NB4 (cell line): ENCODE results near the gene ATP10A.
"Not testable (repeated sequence)": the region's sequence is repeated elsewhere in the genome, so short reads cannot be mapped to it uniquely, and the experiment has no call there.

Experiments
- DNase-seq: peaks from one replicate; pipeline ENCODE4 v3.0.0; 2010; ENCODE audit warnings: low read depth
- H3K4me3 ChIP-seq: one replicate; pipeline ENCODE4 v1.5.1; 2011; ENCODE audit warnings: mild to moderate bottlenecking, low read depth, low read length, moderate library complexity
- MYC ChIP-seq: IDR thresholded peaks from 2 replicates; pipeline ENCODE4 v1.6.1; 2011; ENCODE audit warnings: low read depth, low read length
- POLR2A ChIP-seq: IDR thresholded peaks from 2 replicates; pipeline ENCODE4 v1.6.1; 2011; ENCODE audit warnings: mild to moderate bottlenecking; ENCODE audit not compliant: insufficient read length; ENCODE audit errors: extremely low read depth
- TF ChIP-seq, protein P1 (sequence below): IDR thresholded peaks from 2 replicates; pipeline ENCODE4 v1.6.1; 2011; ENCODE audit warnings: low read depth, low read length
- TF ChIP-seq, protein P2 (sequence below): IDR thresholded peaks from one replicate; pipeline ENCODE4 v1.5.1; 2012; ENCODE audit warnings: low read depth, low read length

ATP10A gene

DNA sequence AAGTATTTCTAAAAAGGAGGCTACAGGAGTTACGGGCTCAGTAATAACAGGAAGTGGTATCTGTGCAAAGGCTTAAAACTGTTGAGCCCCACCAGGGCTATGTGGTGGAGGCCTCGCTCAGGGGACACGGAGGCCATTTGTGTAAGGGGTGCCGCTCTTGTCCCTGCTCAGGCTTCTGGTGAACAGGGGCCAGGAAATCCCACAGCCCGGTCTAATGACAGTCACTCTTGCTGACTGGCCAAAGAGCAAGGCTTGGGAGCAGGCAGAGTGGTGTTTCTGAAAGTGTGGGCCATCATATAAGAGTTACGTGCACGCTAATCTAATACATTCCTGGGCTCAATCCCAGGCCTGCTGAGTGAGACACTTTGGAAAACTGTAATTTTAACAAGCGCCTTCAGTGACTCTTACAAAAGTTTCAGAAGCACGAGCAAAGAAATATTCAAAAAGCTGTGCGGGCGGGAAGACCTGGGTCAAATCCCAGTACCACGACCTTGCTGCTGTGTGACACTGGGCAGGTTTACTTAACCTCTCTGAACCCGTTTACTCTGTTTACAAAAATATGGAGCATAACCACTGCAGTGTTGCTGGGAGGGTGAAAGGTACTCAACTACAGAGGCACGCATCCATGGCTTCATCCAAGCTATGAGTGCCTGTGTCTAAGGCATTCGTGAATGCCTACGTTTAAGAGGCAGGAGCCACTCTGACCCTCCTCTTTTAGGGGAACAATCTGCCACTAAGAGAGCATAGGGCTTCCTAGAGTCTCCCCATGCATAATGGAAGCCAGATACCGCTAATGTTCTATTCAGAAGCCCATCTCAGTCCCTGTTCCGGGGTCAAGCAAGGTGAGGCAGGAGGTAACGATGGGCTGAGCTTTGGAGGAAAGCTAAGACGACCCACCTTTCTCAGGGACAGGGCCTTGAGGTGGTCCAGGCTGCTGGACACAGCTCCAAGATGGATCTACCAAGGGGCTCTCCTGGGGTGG lies 2.0 kb downstream of the ATP10A start:
- peak; percentile 35 for DNase-seq
- TF ChIP-seq, protein P1, sequence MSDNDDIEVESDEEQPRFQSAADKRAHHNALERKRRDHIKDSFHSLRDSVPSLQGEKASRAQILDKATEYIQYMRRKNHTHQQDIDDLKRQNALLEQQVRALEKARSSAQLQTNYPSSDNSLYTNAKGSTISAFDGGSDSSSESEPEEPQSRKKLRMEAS: no peak
- TF ChIP-seq MYC (no peak), POLR2A (no peak)
- TF ChIP-seq, protein P2, sequence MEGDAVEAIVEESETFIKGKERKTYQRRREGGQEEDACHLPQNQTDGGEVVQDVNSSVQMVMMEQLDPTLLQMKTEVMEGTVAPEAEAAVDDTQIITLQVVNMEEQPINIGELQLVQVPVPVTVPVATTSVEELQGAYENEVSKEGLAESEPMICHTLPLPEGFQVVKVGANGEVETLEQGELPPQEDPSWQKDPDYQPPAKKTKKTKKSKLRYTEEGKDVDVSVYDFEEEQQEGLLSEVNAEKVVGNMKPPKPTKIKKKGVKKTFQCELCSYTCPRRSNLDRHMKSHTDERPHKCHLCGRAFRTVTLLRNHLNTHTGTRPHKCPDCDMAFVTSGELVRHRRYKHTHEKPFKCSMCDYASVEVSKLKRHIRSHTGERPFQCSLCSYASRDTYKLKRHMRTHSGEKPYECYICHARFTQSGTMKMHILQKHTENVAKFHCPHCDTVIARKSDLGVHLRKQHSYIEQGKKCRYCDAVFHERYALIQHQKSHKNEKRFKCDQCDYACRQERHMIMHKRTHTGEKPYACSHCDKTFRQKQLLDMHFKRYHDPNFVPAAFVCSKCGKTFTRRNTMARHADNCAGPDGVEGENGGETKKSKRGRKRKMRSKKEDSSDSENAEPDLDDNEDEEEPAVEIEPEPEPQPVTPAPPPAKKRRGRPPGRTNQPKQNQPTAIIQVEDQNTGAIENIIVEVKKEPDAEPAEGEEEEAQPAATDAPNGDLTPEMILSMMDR: no peak
- H3K4me3 ChIP-seq: no peak overlapping the region

DNA sequence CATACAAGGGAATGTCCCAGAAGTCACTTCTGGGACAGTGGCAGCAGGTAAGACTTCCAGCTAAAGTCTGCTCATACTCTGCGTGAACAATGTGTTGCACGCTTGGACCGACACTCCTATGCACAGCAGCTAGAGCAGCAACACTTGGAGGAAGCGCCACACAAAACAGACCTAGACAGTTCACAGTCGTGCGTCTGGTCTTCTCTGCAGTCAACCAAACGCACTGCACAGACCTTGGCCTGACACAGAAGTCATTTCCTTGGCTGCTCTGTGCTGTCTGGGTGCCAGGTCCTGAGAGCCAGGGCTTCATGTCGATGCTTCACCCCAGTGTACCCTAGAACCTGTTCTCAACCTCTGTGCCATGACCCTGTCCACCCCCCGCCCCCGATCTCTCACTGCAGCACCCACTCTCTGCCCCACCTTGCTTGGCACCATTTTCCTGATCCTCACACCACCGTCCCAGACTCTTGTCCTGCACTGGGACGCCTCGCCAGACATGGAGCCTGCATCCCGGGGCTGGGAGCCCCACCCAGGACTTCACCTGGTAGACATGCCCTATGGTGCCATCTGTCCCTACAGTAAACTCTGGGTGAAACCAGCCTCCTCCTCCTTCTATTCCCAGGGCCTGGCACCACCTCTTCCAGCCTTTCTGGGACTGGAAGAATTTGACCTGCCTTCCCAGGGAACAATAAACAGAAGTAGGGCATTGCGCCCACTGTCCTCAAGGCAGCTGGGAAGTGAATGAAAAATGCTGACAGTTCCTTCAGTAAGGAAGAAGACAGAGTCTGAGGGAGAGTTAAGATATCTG lies 3.1 kb downstream of the ATP10A start:
- no peak for TF ChIP-seq MYC
- TF ChIP-seq, protein P2: no peak
- TF ChIP-seq, protein P1: no peak
- TF ChIP-seq POLR2A: no peak
- no peak overlapping the region for H3K4me3 ChIP-seq
- no peak for DNase-seq

DNA sequence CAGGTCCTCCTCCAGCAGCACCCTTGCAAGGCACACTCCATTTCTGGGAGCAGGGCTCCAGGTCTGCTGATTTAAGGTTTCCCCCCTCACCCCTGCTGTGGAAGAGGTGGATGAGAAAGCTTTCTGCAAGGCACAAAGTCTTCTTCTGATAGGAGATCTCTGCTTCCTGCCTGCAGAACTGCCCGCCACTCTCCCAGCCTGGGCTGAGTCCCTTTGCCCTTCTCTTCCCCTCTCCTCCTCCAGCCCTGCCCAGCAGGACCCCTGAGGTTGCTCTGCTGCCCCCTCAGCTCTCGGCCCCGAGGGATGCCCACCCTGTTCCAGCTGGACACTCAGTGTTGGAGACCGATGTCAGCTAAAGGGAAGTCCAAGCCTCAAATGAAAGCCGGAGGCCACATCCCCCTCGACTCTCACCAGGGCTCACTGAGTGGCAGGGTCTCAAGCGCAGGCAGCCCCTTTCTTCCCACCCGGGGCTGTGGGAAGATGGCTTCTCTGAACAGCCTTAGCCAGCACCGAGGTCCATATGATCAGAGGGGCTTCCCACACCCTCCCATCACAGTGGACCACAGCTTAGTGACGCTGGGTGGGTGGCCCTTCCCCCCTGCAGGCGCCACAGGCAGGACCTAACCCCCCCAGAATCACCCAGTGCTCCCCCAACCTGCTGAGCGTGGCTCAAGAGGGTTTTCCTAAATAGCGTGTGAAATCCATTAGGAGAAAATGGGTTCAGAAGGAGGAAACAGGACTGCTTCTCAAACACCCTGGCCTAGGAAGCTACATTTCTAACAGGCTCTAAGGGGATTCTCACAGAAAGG lies 4.0 kb downstream of the ATP10A start:
- H3K4me3 ChIP-seq: no peak overlapping the region
- no peak for DNase-seq
- TF ChIP-seq MYC (no peak), POLR2A (no peak)
- TF ChIP-seq, protein P2: no peak

- not testable (repeated sequence) for DNase-seq
Observed at GRCh38 chr15:25856059-25856458, 7.1 kb downstream of the ATP10A start.

DNA sequence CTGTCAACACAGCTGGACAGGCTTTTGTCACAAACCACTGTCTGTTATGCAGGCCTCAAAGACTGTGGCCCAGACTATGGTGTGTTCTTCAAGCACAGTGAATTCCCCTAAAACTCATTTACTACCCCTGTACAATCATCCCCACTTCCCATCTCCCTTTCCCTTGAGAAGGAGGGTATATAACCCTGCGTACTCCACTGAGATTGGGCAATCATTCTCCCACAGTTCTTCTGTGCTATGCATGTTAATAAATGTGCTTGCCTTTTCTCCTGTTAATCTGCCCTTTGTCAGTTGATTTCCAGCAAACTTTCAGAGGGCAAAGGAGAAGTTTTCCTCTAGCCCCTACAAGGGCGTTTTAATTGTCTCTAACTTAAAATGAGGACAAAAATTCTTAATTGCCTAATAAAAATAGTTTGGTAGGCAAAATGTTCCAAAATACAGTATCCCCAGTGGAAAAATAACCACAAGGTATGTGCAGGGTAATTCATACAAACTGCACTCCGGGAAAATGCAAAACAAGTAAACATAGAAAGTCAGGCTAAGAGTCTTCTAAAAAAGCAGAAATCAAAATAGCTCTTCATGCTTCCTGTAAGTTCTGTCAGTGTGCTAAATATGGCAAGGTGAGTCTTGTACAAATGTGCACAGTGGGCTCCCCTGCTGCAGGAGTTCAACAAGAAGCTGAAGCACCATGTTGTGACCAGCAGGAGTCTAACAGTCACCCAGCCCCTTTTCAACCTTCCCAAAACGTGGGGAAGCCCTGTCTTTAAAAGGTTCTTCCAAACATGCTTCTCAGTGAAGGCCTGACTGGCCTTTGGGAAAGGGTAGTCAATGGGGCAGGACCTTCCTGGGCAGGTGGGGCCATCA lies 10.2 kb downstream of the ATP10A start:
- TF ChIP-seq MYC (no peak), POLR2A (no peak)
- TF ChIP-seq, protein P2: no peak
- TF ChIP-seq, protein P1: no peak
- peak; percentile 2 for DNase-seq
- no peak overlapping the region for H3K4me3 ChIP-seq

More at GRCh38 chr15:25856059-25856458, 7.1 kb downstream of the ATP10A start:
- H3K4me3 ChIP-seq: not testable (repeated sequence)
